ENCODE data around the gene GPBP1L1.
"Not testable (repeated sequence)": the region's sequence is repeated elsewhere in the genome, so short reads cannot be mapped to it uniquely, and the experiment has no call there.

DNA sequence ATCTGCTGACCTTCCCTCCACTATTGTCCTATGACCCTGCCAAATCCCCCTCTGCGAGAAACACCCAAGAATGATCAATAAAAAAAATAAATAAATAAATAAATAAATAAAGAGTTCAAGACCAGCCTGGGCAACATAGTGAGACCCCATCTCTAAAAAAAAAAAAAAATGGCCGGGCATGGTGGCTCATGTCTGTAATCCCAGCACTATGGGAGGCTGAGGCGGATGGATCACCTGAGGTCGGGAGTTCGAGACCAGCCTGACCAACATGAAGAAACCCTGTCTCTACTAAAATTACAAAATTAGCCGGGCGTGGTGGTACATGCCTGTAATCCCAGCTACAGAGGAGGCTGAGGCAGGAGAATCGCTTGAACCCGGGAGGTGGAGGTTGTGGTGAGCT is 39.7 kb upstream of the GPBP1L1 start:
- TF ChIP-seq EZH2phosphoT487 (IDR thresholded peaks at IDR 0.05; ENCODE audit: borderline replicate concordance, low read length) = not testable (repeated sequence)
- TF ChIP-seq, protein P1, sequence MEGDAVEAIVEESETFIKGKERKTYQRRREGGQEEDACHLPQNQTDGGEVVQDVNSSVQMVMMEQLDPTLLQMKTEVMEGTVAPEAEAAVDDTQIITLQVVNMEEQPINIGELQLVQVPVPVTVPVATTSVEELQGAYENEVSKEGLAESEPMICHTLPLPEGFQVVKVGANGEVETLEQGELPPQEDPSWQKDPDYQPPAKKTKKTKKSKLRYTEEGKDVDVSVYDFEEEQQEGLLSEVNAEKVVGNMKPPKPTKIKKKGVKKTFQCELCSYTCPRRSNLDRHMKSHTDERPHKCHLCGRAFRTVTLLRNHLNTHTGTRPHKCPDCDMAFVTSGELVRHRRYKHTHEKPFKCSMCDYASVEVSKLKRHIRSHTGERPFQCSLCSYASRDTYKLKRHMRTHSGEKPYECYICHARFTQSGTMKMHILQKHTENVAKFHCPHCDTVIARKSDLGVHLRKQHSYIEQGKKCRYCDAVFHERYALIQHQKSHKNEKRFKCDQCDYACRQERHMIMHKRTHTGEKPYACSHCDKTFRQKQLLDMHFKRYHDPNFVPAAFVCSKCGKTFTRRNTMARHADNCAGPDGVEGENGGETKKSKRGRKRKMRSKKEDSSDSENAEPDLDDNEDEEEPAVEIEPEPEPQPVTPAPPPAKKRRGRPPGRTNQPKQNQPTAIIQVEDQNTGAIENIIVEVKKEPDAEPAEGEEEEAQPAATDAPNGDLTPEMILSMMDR (IDR thresholded peaks at IDR 0.05; ENCODE audit: low read depth, low read length, poor library complexity, severe bottlenecking) = not testable (repeated sequence)

Data from DOHH2 (cell line).